NCI-H446 treated with DMSO at 0.1 percent for 48 hours (cell line): Measurements from ENCODE around the gene LSM14A.

Experiments
- DNase-seq: peaks from one replicate; lab custom pipeline; 2025; lab: John Stamatoyannopoulos, UW

The LSM14A gene

GRCh38 chr19:34255546-34255945 lies 83.2 kb downstream of the LSM14A start:
- DNase-seq = no peak

DNA sequence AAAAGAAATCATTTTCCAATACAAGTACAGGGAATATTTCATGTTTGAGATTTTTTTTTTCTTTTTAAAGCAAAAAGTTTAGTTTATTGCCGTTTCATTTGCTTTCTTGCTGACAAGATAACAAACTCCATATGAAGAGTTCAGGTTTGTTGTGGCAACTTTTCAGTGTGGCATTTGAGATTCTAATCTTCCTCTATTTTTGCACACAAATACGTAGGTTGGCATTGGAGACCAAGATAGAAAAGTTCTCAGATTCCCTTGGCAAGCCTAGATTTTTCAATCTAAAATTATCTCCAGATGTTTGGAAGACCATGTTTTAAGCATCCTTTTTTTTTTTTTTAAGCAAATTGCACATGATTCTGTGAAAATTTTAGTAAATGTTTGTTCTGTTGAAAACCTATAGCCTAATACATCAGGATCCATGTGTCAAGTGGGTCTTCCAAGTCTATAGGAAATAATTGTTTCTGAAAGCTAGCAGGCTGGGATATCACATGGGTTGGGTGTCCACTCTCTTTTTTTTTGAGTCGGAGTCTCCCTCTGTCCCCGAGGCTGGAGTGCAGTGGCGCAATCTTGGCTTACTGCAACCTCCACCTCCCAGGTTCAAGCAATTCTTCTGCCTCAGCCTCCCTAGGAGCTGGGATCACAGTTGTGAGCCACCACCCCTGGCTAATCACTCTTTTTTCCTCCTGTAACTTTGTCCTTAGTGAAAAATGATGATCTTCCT lies 84.7 kb downstream of the LSM14A start:
- DNase-seq = no peak

- DNase-seq = no peak
Measured at GRCh38 chr19:34257559-34257924, 85.2 kb downstream of the LSM14A start.

DNA sequence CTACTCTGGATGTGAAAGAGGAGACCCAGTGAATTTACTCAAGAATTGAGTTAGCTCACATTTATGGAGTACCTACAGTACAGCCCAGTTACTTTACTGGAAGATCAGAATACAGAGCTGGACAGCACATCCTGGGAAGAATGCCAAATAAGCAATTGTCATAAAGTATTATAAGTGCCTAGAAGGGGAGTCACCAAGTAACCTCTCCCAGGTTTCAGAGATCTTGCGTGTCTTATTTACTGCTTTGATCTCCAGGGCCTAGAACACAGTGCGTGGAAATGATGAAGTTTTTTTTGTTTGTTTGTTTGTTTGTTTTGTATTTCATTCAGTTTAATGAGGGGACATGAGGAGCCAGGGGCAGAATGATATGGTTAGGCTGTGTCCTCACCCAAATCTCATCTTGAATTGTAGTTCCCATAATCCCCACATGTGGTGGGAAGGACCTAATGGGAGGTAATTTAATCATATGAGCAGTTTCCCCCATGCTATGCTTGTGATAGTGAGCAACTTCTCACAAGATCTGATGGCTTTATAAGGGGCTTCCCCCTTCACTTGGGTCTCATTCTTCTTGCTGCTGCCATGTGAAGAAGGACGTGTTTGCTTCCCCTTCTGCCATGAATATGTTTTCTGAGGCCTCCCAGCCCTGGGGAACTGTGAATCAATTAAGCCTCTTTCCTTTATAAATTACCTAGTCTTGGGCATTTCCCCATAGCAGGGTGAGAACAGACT lies 87.2 kb downstream of the LSM14A start:
- peak; percentile 23 for DNase-seq

- DNase-seq = no peak
Measured at GRCh38 chr19:34260771-34261173, 88.5 kb downstream of the LSM14A start.

DNA sequence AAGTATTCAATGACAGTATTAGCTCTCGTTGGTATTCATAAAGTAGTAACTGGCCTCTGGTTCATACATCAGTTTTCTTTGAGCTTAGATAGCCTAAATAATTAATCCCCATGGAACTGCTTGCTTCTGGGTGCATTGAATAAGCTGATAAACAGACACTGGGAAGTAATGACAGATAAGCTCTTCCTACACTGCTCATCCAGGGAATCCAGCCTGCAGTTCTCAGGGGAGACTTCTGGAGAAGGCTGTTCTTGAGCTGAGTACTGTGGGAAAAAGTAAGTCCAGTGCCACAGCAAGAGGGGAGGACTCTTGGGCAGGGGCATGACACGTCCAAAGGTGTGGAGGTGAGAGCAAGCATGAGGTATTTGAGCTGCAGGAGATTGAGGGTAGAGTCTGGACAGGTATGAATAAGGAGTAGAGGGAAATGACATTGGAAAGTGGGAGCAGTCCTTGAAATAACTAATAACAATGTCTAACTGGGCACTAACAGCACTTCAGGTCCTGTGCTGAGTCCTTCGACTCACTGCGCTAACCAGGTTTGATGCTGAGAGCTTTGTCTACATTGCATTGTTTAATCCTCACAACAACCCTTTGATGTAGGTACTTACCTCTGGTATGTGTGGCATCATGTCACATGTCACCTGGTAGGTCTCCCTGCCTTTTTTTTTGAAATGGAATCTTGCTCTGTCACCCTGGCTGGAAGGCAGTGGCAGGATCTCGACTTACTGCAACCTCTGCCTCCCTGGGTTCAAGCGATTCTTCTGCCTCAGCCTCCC lies 89.2 kb downstream of the LSM14A start:
- DNase-seq = no peak

DNA sequence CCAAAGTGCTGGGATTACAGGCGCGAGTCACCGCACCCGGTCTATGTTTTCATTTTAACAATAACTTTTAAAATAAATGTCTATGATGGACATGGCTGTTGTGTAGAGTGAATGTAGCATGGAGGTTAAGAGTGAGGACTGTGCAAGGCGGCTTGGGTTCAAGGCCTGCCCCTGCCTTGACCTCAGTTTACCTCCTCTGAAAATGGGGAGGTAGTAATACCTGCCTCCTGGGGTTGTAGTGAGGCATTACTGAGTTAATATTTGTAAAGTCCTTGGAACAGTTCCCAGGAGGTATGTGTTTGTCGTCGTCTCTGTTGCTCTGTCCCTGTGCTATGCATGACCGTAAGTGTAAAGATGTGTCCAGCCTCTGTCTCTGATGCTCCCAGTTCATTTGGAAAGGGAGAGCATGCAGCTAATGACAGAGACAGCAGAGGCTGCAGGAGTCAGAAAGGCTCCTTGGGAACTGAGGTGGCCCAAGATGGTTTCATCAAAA lies 91.5 kb downstream of the LSM14A start:
- DNase-seq = no peak

- no peak for DNase-seq
Measured at GRCh38 chr19:34265221-34265650, 92.9 kb downstream of the LSM14A start.

- no peak for DNase-seq
Measured at GRCh38 chr19:34269081-34269480, 96.8 kb downstream of the LSM14A start.

DNA sequence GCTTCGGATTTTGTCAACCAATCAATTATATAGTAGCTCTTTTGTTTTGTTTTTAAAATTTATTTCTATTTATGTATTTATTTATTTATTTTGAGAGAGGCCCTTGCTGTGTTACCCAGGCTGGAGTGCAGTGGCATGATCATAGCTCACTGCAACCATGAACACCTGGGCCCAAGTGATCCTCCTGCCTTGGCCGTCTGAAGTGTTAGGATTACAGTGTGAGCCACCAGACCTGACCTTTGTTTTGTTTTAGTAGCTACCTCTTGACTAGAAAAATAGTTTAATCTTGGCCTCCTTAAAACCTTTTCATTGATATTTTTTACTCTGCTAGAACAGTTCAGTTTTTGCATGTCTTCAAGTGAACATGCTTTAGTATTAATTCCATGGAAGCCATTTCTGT lies 97.2 kb downstream of the LSM14A start:
- no peak for DNase-seq

- DNase-seq = no peak
Measured at GRCh38 chr19:34269968-34270621, 97.8 kb downstream of the LSM14A start.

DNA sequence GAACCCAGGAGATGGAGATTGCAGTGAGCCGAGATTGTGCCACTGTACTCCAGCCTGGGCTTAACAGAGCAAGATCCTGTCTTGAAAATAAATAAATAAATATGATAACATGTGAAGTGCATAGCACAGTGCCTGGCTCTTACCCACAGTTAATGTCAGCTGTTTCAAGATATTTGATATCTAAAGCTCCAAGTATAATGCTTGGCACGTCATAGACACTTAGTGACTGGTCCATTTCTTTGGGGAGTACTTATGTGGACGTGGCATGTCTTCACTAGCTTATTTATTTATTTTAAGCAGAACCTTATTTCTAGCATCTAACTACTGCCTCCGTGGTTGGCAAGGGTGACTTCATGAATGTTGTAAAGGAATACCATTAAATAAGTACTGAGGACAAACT lies 100.8 kb downstream of the LSM14A start:
- no peak for DNase-seq

GRCh38 chr19:34274284-34274826 lies 102.1 kb downstream of the LSM14A start:
- DNase-seq = no peak

- no peak for DNase-seq
Measured at GRCh38 chr19:34274827-34275625, 102.7 kb downstream of the LSM14A start.

DNA sequence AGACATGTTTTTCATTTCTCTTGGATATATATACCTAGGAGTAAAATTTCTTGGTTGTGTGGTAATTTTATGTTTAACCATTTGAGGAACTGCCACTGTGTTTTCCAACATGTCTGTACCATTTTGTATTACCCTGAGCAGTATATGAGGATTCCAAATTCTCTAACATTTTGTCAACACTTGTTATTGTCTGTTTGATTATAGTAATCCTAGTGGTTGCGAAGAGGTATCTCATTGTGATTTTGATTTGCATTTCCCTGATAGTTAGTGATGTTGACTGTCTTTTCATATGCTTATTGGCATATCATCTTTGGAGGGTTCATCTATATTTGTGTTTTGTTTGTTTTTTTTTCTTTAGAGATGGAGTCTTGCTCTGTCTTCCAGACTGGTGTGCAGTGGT lies 103.4 kb downstream of the LSM14A start:
- no peak for DNase-seq

DNA sequence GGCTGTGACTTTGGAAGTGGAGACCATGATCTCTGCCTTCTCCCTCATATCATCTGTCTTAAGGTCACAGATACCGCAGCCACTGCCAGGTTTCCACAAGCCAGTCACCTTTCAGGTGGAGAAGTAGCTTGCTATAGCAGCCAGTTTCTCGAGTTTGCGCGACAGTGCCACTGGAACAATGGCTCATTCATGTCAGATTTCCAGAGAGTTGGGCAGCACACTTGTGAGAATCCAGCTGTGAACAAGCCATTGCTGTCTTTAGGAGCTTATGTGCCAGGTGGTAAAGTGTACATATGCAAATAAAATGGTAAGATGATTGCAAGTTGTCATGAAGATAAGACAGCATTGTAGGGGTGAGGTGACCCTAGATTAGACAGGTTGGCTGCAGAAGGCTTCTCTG lies 104.3 kb downstream of the LSM14A start:
- no peak for DNase-seq

DNA sequence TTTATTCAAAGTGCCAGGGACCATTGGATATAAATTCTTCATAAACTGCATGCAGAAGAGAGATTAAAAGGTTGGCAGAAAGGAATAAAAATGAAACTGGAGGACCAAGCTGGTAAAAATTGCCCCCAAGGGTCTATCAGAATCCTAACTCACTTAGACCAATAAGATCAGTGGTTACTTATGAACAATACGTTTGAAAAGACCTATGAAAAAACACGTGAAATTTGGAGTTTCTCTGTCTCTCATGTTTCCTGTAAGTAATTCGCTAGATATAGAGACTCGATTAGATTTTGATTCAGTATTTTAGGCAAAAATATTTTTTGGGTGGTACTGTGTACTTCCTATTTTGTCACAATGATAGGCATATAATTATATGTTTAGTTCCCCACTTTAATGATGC lies 104.9 kb downstream of the LSM14A start:
- no peak for DNase-seq

DNA sequence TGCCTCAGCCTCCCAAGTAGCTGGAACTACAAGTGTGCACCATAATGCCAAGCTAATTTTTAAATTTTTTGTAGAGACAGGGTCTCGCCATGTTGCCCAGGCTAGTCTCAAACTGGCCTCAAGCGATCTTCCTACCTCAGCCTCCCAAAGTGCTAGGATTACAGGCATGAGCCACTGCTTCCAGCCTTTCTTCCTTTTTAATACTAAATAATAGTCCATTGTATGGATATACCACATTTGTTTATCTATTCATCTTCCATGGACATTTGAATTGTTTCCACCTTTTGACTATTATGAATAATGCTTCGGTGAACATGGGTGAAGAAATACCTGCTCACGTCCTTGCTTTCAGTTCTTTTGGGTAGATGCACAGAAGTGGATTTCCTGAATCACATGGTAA lies 106.5 kb downstream of the LSM14A start:
- DNase-seq = no peak
